Measurements from ENCODE around the gene ASB18.
"Not testable (repeated sequence)": the region's sequence is repeated elsewhere in the genome, so short reads cannot be mapped to it uniquely, and the experiment has no call there.

ASB18 gene, protein sequence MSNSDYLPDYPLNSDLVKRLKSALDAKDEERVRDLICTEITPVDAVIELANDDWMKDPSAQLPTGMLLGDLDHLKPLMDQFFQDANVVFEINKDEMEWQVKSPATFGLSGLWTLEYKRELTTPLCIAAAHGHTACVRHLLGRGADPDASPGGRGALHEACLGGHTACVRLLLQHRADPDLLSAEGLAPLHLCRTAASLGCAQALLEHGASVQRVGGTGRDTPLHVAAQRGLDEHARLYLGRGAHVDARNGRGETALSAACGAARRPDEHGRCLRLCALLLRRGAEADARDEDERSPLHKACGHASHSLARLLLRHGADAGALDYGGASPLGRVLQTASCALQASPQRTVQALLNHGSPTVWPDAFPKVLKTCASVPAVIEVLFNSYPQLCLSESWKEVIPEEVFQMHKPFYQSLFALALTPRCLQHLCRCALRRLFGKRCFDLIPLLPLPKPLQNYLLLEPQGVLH

DNA sequence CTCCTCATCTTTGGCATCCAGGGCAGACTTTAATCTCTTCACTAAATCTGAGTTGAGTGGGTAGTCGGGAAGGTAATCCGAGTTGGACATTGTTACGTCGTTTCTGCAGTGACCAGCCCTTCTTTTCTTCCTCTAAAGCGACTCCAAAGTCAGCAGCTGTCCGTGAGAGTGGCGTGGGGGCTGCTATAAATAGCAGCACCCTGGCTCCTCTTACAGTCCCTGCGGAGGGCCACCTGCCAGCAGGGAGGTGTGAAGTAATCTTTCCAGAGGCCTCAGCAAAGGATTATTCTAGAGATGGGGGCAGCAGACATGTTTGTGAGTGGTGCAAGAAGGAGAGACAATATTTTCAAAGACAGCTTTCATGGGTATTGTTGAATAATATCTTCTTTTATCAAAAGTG, at the start of gene ASB18:
TSS of gene ASB18 (minus strand) at position 151 of the 400 bp plus-strand sequence. CDS start at position 90, 61 bp downstream.
- no peak for DNase-seq (ENCODE audit: low read depth in 3 of 3)

DNA sequence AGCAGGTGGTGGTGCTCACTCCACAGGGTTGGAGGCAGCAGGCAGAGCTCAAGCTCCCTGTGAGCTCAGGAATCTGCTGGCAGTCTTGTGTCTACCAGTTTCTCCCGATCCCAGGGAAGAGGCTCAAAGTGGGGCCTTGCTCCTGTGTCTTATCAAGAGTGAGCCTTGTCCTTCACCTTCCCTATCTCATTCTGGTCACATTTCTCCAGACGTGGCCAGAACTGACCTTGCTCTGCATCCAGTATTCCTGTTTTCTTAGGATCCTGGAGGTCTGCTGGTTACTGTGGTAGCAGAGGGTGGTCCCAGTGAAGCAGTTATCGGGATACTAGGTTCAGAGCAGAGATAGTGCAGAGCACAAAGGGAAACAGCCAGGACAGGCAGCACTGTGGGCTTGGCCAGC, 47.1 kb upstream of the ASB18 start:
- DNase-seq (ENCODE audit: low read depth in 3 of 3), result no peak

- no peak for DNase-seq (ENCODE audit: low read depth in 3 of 3)
Measured at GRCh38 chr2:236309669-236310029, 45.4 kb upstream of the ASB18 start.

DNA sequence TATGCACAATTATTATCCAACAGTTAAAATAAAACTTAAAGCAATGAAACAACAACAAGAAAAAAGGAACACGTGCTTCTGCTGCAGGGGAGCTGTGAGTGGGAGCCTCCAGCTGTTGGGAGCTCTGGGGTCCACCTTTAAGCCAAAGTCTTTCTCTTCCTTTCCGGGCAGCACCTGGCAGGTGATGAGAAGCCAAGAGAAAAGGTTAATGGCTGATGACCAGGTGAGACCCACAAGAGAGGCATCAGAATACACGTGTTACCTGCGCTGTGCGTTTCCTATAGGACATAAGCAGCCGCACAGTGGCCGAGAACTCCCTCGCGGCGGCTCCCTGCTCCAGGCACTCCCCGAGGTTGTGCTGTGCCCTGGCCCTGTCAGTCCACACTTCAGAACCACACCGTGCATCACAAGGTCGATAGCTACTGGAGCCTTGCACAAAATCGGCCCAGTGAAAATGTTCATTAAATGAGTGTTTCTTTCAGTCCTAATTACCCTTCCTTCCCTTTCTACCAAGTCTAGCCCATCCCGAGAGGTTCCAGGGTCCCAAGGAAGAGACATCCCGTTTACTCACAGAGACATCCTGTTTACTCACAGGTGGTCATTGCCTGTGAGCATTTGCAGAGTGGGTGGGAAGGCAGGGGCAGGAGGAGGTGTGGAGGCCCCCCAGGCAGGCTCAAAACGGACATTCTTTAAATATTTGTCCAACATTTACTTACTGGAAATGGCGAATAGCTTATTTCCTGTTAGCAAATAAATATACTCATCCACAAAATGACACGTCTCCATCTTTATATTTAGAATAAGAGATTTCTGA, 44.9 kb upstream of the ASB18 start:
- no peak for DNase-seq (ENCODE audit: low read depth in 3 of 3)

DNA sequence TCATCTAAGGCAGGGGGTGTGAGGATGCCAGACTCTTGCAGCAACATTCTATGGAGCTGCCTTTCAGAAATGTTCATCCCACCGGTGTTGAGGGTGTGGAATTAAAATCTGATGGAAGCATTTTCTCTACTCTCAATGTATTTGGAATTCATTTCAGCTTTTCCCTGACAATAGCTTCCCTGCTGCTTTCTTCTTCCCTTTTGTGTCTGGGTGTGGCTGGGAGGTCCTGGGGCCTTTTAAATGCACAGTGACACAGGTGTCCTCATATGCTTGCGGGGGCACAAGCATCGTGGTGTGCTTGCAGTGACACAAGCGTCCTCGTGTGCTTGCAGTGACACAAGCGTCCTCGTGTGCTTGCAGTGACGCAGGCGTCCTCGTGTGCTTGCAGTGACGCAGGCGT, 43.4 kb upstream of the ASB18 start:
- no peak for DNase-seq (ENCODE audit: low read depth in 3 of 3)

DNA sequence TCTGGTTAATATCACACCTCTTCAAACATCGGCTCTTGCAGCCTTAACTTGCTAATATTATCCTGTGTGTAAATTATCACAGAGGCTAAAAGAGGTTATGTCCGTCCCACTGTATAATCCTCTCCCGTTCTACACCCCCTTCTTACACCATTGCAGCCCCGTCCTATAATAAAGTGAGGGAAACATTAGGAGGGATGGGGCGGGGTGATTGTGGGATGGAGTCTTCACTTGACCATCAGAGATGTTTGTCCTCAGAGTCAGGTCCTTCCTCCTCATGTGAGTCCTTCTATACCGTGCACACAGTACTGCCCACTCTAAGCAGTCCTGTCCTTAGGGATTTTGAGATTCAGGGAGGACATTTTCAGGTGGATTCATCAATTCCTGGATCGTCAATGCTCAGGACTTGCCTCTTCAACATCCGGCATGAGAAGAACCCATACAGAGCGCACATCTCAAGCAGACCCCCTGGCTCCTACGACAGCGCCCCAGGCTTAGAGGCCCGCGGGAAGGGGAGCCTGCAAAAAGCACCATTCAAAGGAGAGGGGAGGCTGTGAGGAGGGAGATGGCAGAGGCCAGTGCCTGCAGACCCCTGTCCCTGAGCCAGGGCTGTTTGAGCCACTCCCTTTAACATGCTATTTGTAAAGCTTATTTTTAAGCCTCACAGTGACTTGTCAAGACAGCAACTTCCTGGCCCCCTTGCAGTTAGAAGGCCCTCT, 42.8 kb upstream of the ASB18 start:
- DNase-seq (ENCODE audit: low read depth in 3 of 3), result no peak

DNA sequence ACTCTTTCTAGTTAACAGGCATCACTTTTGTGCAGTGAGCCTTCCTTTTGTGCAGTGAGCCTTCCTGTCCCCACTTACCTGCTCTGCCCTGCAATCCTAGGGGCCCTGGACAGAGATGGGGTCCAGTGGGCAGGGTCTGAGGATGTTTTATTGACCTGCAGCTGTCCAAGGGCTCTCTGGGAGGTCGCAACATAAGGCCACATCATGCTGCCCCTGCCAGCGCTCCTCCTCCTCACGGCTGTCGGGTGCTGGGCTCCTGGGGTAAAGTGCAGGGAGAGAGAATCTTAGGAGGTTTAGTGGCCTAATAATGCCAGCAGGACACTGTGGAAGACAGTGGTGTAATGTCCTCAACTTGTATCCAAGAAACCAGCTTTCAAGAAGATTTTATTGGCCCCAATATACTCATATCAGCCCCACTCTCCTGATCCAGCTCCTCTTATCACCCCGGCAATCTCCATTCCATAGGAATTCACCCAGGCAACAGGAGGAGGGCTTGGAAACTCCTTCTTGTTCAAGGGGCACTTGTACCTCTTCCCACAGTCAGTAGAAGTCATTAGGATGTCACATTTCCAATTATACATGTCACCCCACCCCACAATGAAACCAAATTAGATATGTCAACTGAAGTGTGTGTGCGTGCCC, 41.9 kb upstream of the ASB18 start:
- no peak for DNase-seq (ENCODE audit: low read depth in 3 of 3)

GRCh38 chr2:236305531-236305930, 41.3 kb upstream of the ASB18 start:
- DNase-seq (ENCODE audit: low read depth in 3 of 3), result no peak

DNA sequence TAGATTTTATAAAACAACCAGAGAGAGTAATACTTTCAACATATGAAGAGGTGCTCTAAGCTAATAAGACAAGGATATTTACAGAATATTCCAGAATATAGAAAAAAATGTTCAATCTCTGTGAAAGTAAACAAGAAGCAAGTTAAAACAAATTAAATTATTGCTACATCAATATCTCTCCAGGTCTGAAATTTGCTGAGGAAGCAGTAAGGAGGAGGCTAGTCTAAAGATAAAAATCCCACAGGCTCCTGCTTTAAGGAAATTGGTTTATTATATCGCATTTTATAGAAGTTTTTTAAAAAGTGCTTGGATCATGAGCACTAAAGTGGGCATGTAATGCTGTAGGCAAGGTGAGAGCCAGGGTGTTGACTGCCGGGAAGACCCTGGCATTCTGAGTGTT, 39.7 kb upstream of the ASB18 start:
- no peak for DNase-seq (ENCODE audit: low read depth in 3 of 3)

DNA sequence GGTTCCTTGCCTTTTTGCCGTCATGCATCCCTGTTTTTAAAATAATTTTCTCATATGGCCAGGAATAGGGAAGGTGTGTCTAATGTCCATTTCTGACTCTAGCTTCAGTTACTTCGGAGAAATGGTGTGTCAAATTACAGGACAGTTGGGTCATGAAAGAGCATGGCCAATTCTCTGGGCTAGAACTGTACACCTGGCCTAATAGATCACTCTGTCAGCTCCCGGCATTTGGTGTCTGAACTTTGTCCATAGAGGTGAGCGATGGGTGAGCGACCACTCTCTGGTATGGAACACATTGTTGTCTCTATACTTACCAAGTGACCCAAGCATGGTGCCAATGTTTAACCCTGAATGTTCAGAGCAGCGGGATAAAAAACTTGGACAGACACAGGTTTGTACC, 38.3 kb upstream of the ASB18 start:
- DNase-seq (ENCODE audit: low read depth in 3 of 3), result no peak

GRCh38 chr2:236298924-236299475, 34.8 kb upstream of the ASB18 start:
- DNase-seq (ENCODE audit: low read depth in 3 of 3), result no peak

DNA sequence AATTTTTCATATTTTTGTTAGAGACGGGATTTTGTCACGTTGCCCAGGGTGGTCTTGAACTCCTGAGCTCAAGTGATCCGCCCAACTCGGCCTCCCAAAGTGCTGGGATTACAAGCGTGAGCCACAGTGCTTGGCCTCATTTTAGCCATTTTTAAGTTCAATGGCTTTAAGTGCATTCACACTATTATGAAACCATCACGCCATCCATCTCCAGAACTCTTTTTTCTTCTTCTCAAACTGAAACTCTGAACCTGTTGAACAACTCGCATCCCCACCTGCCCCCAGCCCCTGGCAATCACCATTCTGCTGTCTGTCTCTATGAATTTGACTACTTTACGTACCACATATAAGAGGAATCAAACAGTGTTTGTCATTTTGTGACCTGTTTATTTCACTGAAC, 31.3 kb upstream of the ASB18 start:
- DNase-seq (ENCODE audit: low read depth in 3 of 3), result no peak

GRCh38 chr2:236294647-236295046, 30.4 kb upstream of the ASB18 start:
- DNase-seq (ENCODE audit: low read depth in 3 of 3), result no peak

DNA sequence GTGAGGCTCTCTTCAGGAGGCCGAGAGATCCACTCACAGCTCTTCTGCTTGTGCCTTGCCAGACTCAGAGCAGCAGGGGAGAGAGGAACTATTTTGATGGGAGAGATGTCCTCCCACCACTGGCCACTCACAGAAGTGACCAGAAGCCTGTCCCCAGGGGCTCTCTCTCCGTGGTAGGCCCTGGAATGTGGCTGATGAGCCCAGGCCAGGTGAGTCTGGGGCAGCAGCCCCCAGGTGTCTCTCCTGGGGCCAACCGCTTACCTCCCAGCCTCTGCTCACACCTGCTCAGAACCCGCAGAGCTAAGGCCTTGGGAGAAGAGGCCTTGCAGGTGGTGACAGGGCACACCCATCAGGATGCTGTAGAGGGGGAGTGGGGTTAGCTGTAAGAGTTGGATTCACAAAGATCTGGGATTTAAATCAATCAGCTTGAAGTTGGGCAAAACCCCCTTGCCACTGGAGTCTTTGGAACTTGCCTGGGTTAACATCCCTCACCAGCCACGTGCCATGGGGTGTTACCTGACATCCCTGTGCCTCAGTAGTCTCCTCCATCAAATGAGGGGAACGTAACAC, 29.1 kb upstream of the ASB18 start:
- no peak for DNase-seq (ENCODE audit: low read depth in 3 of 3)

DNA sequence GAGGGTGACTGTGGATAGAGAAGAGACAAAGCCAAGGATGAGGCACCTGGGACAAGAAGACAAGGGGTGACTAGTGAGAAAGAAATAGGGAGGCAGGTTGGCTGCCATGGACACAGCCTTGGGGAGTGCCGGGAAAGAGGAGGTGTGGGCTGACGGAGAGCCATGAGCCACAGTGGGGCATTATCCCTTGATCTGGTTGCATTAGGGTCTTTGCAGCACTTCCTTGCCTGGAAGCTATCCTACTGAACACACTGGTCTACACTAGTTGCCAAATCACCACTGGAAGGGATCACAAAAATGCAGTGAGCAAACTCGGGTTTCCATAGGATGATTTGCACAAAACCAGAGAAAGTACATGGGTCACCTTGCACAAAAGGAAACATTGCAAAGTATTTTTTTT, 27.7 kb upstream of the ASB18 start:
- DNase-seq (ENCODE audit: low read depth in 3 of 3), result no peak

GRCh38 chr2:236291476-236291875, 27.3 kb upstream of the ASB18 start:
- DNase-seq (ENCODE audit: low read depth in 3 of 3), result no peak

DNA sequence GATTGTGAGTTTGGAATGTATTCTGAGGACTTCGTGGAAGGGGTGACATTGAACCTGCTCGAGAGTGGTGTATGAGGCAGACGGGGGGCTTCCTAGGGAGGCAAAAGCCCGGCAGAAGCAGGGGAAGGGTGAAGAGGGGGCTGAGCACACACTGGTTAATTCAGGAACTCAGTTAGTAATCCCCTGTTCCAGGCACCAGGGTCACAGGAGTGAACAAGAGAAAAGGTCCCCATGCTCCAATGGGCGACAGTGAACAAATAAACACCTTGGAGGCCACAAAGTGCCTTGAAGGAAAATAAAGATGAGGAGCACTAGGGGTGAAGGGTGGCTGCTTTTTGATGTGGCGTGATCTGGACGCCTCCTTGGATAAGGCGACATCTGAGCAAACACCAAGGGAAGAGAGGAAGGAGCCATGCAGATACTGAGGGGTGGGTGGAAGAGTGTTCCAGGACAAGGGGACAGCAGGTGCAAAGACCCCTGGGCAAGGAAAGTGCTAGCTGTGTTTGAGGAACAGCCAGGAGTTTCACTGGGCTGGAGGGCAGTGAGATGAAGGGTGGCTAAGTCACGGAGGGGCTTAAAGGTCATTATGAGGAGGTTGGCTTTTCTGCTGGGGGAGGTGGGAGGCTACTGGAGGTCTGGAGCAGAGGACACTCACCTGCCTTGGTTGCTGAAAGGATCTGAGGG, 26.7 kb upstream of the ASB18 start:
- no peak for DNase-seq (ENCODE audit: low read depth in 3 of 3)

DNA sequence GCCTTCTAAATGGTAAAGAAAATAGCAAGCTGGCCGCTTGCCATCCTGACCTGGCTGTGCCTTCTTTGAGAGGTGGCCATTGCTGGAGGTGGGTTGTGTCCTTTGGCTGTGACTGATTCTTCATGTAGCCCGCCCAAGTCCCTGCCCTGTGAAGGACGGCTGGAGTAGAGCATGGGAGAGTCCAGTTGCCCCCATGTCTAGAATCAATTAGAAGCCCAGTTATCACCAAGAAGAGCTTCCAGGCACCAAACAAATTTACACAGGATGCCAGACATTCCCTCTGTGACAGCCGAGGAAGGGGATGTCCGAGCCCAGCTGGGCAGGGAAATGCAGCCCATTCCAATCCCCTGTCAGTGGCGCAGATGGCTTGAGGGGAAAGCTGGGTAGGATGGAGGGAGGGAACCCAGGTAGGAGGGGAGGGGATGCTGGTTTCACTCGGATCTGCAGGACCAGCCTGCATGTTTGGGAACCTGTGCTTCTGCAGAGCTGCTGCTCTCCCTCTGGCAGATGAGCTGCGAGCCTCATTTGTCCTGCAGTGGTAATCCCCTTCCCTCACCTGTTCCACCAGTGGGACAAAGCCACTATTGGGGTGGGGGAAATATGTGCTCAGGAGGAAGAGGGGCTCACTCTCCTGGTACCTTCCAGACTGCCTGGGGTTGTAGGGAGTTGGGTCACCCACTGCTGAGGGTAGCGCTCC, 25.7 kb upstream of the ASB18 start:
- DNase-seq (ENCODE audit: low read depth in 3 of 3), result no peak

DNA sequence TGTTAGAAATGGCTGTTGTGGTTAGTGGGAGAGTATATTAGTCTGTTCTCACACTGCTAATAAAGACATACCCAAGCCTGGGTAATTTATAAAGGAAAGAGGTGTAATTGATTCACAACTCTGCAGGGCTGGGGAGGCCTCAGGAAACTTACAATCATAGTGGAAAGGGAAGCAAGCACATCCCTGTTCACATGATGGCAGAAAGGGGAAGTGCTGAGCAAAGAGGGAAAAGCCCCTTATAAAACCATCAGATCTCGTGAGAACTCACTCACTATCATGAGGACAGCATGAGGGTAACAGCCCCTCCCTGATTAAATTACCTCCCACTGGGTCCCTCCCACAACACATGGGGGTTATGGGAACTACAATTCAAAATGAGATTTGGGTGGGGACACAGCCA, 24.2 kb upstream of the ASB18 start:
- not testable (repeated sequence) for DNase-seq (ENCODE audit: low read depth in 3 of 3)

DNA sequence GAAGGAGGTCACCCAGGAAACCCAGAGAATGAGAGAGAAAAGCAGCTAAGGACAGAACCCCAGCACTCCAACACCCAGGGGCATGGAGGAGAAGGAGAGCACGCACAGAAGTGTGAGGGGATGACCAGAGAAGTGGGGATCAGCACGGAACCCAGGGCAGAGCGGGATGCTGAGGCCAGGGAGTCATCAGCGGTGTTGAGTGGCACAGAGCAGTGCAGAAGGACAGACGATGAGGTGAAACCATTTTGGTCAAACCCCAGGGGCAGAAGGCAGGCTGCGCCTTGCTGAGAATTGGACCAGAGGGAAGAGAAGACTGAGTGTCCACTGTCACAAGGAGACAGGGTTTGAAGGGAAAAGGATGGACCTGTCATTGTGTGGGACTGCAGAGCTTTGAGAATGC, 23.4 kb upstream of the ASB18 start:
- DNase-seq (ENCODE audit: low read depth in 3 of 3), result no peak

Measured in stimulated activated CD4-positive, alpha-beta T cell treated with anti-CD3 and anti-CD28 coated beads, TNF-alpha, amount 100 ng/mL, for 4 hours (primary cell).